Uterus (tissue), 4 donors: ENCODE results near the gene PDHB. TPM values are rescaled to one million over a fixed set of nuclear protein-coding genes. Genes with fewer than 3 reads are reported as not detected.

Experiments used
- DNase-seq, 2 donors: peaks; one replicate each; pipeline ENCODE4 v3.0.0-alpha.2; 2019 to 2020
- H3K27ac ChIP-seq, 2 donors: fragments of 200-600 bp; sonication (generic); 1 replicate in 1 of 2; 2 replicates in 1 of 2; pipeline ENCODE4 v1.5.1; 2016 to 2018
- H3K27me3 ChIP-seq, 2 donors: fragments of 200-600 bp; sonication (generic); one replicate each; pipeline ENCODE4 v1.5.1; 2018 to 2019; ENCODE audit warnings: control low read depth in 1 of 2
- H3K36me3 ChIP-seq, 2 donors: fragments of 200-600 bp; sonication (generic); one replicate each; pipeline ENCODE4 v1.5.1; 2019; ENCODE audit warnings: control low read depth in 1 of 2
- H3K4me1 ChIP-seq, 2 donors: fragments of 200-600 bp; sonication (generic); one replicate each; pipeline ENCODE4 v1.5.1; 2018 to 2019; ENCODE audit warnings: control low read depth in 1 of 2
- H3K4me3 ChIP-seq, 2 donors: fragments of 200-600 bp; sonication (generic); 1 replicate in 1 of 2; 2 replicates in 1 of 2; pipeline ENCODE4 v1.5.1; 2018 to 2019; ENCODE audit warnings: mild to moderate bottlenecking in 1 of 2
- H3K9me3 ChIP-seq, 2 donors: fragments of 200-600 bp; sonication (generic); one replicate each; pipeline ENCODE4 v1.5.1; 2019; ENCODE audit warnings: control low read depth in 1 of 2
- POLR2A ChIP-seq, 2 donors: fragments of 450-650 bp; IDR thresholded peaks; one replicate each; pipeline ENCODE4 v1.6.1; 2016; ENCODE audit warnings: antibody characterized with exemption in 2 of 2, mild to moderate bottlenecking in 1 of 2, moderate library complexity in 1 of 2
- intact Hi-C: fragments of 100-400 bp; cut with DNase I; formaldehyde crosslinking; loops from one replicate; pipeline ENCODE4 v1.15.1; 2023; ENCODE audit warnings: low total_unique reads
- total RNA-seq, 4 donors: library from RNA; depleted of rRNA in 3 of 4; stranded (reverse); fragments of >200 nt in 3 of 4; gene quantifications; one replicate each; pipeline versions ENCODE4 v1.1.0 to v1.2.4, GENCODE V29; 2014 to 2023
- TF ChIP-seq, protein P1 (sequence below), 4 experiments: fragments of 200-600 bp in 2 of 4; fragments of 450-650 bp in 2 of 4; sonication (generic) in 2 of 4; IDR thresholded peaks; one replicate each; pipeline ENCODE4 v1.5.1; 2016 to 2019; ENCODE audit warnings: antibody characterized with exemption in 4 of 4, mild to moderate bottlenecking in 2 of 4, moderate library complexity in 1 of 4
- donor health status: DM: yes; HTN: yes; CAD: no.

Gene PDHB
- total RNA-seq, 4 donors from 2014 or later: 40.9 to 100 (median 49.7) TPM

DNA sequence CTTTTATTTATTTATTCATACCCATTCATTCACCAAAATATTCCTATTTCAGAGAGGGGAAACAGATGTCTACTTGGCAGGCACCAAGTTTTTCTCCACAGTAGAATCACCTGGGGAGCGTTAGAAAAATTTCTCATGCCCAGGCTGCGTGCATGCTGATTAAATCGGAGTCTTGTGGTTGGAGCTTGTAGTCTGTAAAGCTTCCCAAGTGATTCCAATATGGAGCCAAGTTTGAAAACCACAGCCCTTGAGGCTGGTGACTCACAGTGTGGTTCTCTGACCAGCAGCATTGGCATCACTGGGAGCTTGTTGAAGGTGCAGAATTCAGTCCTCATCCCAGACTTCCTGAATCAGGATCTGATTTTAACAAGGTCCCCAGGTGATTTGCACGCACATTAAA is 49.7 kb downstream of the PDHB start:
- Histone ChIP-seq H3K4me1 (peaks cover under 1 to 5% of the 10 kb centered on the region in 2 donors), H3K36me3 (no peaks in the 10 kb centered on the region), H3K9me3 (no peaks in the 10 kb centered on the region), H3K4me3 (no peak overlapping the region), H3K27ac (no peak overlapping the region), H3K27me3 (no peaks in the 10 kb centered on the region)
- DNase-seq: no peak
- intact Hi-C loops: no loop called here
- TF ChIP-seq, protein P1, sequence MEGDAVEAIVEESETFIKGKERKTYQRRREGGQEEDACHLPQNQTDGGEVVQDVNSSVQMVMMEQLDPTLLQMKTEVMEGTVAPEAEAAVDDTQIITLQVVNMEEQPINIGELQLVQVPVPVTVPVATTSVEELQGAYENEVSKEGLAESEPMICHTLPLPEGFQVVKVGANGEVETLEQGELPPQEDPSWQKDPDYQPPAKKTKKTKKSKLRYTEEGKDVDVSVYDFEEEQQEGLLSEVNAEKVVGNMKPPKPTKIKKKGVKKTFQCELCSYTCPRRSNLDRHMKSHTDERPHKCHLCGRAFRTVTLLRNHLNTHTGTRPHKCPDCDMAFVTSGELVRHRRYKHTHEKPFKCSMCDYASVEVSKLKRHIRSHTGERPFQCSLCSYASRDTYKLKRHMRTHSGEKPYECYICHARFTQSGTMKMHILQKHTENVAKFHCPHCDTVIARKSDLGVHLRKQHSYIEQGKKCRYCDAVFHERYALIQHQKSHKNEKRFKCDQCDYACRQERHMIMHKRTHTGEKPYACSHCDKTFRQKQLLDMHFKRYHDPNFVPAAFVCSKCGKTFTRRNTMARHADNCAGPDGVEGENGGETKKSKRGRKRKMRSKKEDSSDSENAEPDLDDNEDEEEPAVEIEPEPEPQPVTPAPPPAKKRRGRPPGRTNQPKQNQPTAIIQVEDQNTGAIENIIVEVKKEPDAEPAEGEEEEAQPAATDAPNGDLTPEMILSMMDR (IDR thresholded peaks at IDR 0.05): no peak
- TF ChIP-seq POLR2A (IDR thresholded peaks at IDR 0.05): no peak

DNA sequence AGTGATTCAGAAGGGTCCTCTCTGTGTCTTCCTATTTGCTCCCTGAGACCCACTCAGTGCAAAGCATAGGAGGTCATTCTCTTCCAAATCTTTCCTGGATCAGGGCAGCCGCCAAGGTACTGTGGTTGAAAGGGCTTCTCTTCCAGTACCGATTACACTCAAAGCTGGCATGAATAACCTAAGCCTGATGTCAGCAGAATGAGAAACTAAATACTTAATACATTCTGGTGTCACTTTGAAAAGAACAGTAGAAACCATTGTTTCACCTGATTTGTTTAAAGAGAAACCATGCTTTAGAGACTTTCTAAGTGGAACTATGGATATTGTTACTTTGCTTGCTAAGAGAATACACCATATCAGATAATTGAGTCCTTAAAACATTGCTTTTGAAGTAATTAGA is 50.2 kb downstream of the PDHB start:
- no peak overlapping the region for H3K27ac ChIP-seq
- no peak for DNase-seq
- intact Hi-C loops: no loop called here
- no peaks in the 10 kb centered on the region for H3K36me3 ChIP-seq
- H3K9me3 ChIP-seq: no peaks in the 10 kb centered on the region
- H3K4me1 ChIP-seq: peaks cover 0 to 5% of the 10 kb centered on the region in 2 donors
- no peak overlapping the region for H3K4me3 ChIP-seq
- H3K27me3 ChIP-seq: no peaks in the 10 kb centered on the region
- TF ChIP-seq POLR2A (IDR thresholded peaks at IDR 0.05): no peak
- TF ChIP-seq, protein P1 (IDR thresholded peaks at IDR 0.05): no peak

DNA sequence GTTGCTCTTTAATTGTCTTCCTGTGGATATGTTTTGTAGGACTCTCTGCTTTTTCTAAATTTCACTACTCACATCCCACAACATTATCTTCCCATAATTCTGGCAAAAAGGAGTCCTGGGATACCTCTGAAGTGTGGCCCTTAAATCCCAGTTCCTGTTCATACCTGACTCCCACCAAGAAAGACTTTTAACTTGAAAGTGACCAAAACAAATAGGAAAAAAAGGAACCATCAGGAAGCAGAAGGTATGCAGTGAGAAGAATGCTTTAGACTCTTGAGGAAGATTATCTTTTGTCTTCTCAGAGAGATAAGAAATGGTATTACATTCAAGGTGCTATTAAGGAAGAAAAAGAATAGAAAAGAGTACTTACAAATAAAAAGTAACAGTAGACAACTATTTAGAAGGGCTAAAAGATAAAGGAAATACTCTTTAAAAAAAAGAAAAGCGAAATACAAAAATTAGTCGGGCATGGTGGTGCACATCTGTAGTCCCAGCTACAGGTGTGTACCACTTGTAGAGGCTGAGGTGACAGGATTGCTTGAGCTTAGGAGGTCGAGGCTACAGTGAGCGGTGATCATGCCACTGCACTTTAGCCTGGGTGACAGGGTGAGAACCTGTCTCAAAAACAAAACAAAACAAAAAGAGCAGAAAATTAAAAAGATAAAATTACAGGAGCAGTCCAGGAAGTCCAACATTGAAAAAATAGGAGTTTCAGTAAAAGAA is 54.1 kb downstream of the PDHB start:
- no peak overlapping the region for H3K4me3 ChIP-seq
- H3K27ac ChIP-seq: no peak overlapping the region
- no peaks in the 10 kb centered on the region for H3K27me3 ChIP-seq
- no peak for TF ChIP-seq POLR2A (IDR thresholded peaks at IDR 0.05)
- TF ChIP-seq, protein P1 (IDR thresholded peaks at IDR 0.05): no peak
- no peaks in the 10 kb centered on the region for H3K9me3 ChIP-seq
- DNase-seq: no peak
- intact Hi-C loops: no loop called here
- H3K4me1 ChIP-seq: no peaks in the 10 kb centered on the region
- H3K36me3 ChIP-seq: no peaks in the 10 kb centered on the region

DNA sequence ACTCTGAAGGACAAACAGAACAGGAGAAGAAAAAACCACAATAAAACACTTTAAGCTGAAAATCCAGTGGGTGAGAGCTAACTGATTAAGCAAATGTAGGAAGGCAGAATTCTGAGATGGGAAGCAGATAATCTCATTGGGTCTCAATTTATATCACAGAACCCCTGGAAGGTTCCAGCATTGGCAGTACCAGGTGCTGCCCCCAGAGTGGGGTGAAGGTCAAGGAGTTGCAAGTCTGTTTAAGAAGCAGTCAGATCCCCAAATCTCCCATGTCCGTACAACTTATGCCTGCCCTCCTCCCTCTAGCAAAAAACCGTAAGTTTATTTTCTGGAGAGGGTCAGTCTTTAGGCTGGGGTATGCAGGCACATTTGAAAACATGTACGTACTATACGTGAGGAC is 55.9 kb downstream of the PDHB start:
- TF ChIP-seq, protein P1 (IDR thresholded peaks at IDR 0.05): no peak
- no peak for TF ChIP-seq POLR2A (IDR thresholded peaks at IDR 0.05)
- Histone ChIP-seq H3K4me1 (no peaks in the 10 kb centered on the region), H3K9me3 (no peaks in the 10 kb centered on the region), H3K4me3 (no peak overlapping the region), H3K36me3 (no peaks in the 10 kb centered on the region), H3K27ac (no peak overlapping the region), H3K27me3 (no peaks in the 10 kb centered on the region)
- intact Hi-C loops: no loop called here
- DNase-seq: no peak

Other genes starting within 250 kb of the PDHB start
- 1 to 10 TPM in 3 of 4 donors, under 1 TPM in 1; 0.77 to 3.2 (median 2.4) TPM for gene DNASE1L3, start 222.9 kb downstream of the PDHB start, total RNA-seq
- 10 to 100 TPM in 3 of 4 donors, 1 to 10 TPM in 1; 6.7 to 20.6 (median 15.8) TPM for gene ABHD6, start 196.0 kb downstream of the PDHB start, total RNA-seq
- gene RPP14, start 127.6 kb downstream of the PDHB start, total RNA-seq: 10 to 100 TPM in 2 of 4 donors, 1 to 10 TPM in 2; 1.5 to 26.7 (median 9.7) TPM
- 10 to 100 TPM in 2 of 4 donors, 1 to 10 TPM in 2; 1.2 to 39.6 (median 7.8) TPM for gene HTD2, start 127.3 kb downstream of the PDHB start, total RNA-seq
- 10 to 100 TPM; 15.1 to 50.5 (median 41.1) TPM for gene PXK, start 100.9 kb downstream of the PDHB start, total RNA-seq
- 10 to 100 TPM; 21.0 to 27.4 (median 24.3) TPM for gene KCTD6, start 58.3 kb upstream of the PDHB start, total RNA-seq
- 10 to 100 TPM; 10.3 to 33.7 (median 23.6) TPM for gene ACOX2, start 103.4 kb upstream of the PDHB start, total RNA-seq
- gene FAM107A, start 143.6 kb upstream of the PDHB start, total RNA-seq: 100 to 1,000 TPM in 1 of 4 donors, 10 to 100 TPM in 3; 16.2 to 140 (median 61.2) TPM
- under 1 TPM in 1 of 4 donors, not detected in 3; 0.83 TPM for gene FAM3D, start 232.9 kb upstream of the PDHB start, total RNA-seq